OCI-LY7 (cell line): ENCODE results near the gene ARFIP1.

ENCODE experiments used
- EZH2phosphoT487 ChIP-seq: fragments of 200-600 bp; sonication (generic); IDR thresholded peaks from 2 replicates; pipeline ENCODE4 v1.6.1; 2018; ENCODE audit warnings: low read depth, borderline replicate concordance, mild to moderate bottlenecking, mixed run types, antibody characterized with exemption, low read length, moderate library complexity, mixed read lengths
- TF ChIP-seq, protein P1 (sequence below): fragments of 200-600 bp; sonication (generic); conservative IDR thresholded peaks from 2 replicates; pipeline ENCODE4 v1.5.1; 2014; ENCODE audit warnings: mild to moderate bottlenecking, antibody characterized with exemption, low read length, moderate library complexity, mixed read lengths

- TF ChIP-seq, protein P1, sequence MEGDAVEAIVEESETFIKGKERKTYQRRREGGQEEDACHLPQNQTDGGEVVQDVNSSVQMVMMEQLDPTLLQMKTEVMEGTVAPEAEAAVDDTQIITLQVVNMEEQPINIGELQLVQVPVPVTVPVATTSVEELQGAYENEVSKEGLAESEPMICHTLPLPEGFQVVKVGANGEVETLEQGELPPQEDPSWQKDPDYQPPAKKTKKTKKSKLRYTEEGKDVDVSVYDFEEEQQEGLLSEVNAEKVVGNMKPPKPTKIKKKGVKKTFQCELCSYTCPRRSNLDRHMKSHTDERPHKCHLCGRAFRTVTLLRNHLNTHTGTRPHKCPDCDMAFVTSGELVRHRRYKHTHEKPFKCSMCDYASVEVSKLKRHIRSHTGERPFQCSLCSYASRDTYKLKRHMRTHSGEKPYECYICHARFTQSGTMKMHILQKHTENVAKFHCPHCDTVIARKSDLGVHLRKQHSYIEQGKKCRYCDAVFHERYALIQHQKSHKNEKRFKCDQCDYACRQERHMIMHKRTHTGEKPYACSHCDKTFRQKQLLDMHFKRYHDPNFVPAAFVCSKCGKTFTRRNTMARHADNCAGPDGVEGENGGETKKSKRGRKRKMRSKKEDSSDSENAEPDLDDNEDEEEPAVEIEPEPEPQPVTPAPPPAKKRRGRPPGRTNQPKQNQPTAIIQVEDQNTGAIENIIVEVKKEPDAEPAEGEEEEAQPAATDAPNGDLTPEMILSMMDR, result no peak
- TF ChIP-seq EZH2phosphoT487, result no peak
Measured at GRCh38 chr4:152917543-152918395, 138.0 kb downstream of the ARFIP1 start.
